A172 (cell line): ENCODE results near the gene ST6GALNAC2. TPM values are rescaled to one million over a fixed set of nuclear protein-coding genes. Genes with fewer than 3 reads are reported as not detected.

Experiments
- DNase-seq: peaks from one replicate; pipeline ENCODE4 v3.0.0-alpha.2; 2015; ENCODE audit warnings: low spot score
- total RNA-seq: library from RNA; depleted of rRNA; stranded (reverse); fragments of >200 nt; shearing (Covaris generic); gene quantifications from 2 replicates; pipeline ENCODE4 v1.2.3, GENCODE V29; 2014

Gene ST6GALNAC2
- total RNA-seq, 1 experiment from 2014 or later, result 5.1 TPM

- no peak for DNase-seq
Measured at GRCh38 chr17:76599694-76600460, 14.2 kb upstream of the ST6GALNAC2 start.

- no peak for DNase-seq
Measured at GRCh38 chr17:76598004-76598439, 12.4 kb upstream of the ST6GALNAC2 start.

GRCh38 chr17:76597156-76598003, 11.7 kb upstream of the ST6GALNAC2 start:
- no peak for DNase-seq

- no peak for DNase-seq
Measured at GRCh38 chr17:76594690-76595089, 9.0 kb upstream of the ST6GALNAC2 start.

- no peak for DNase-seq
Measured at GRCh38 chr17:76593959-76594358, 8.3 kb upstream of the ST6GALNAC2 start.

GRCh38 chr17:76593384-76593826, 7.7 kb upstream of the ST6GALNAC2 start:
- DNase-seq, result peak; percentile 76

- no peak for DNase-seq
Measured at GRCh38 chr17:76588182-76588581, 2.5 kb upstream of the ST6GALNAC2 start.

- DNase-seq, result no peak
Measured at GRCh38 chr17:76586741-76587487, 1.3 kb upstream of the ST6GALNAC2 start.

GRCh38 chr17:76585033-76585648, 519 bp downstream of the ST6GALNAC2 start:
- DNase-seq, result no peak

GRCh38 chr17:76584427-76585032, 1.1 kb downstream of the ST6GALNAC2 start:
- no peak for DNase-seq

- no peak for DNase-seq
Measured at GRCh38 chr17:76582660-76583059, 3.0 kb downstream of the ST6GALNAC2 start.

- no peak for DNase-seq
Measured at GRCh38 chr17:76581515-76581914, 4.1 kb downstream of the ST6GALNAC2 start.

- DNase-seq, result no peak
Measured at GRCh38 chr17:76579281-76579680, 6.4 kb downstream of the ST6GALNAC2 start.

GRCh38 chr17:76578376-76578775, 7.3 kb downstream of the ST6GALNAC2 start:
- no peak for DNase-seq

GRCh38 chr17:76577876-76578275, 7.8 kb downstream of the ST6GALNAC2 start:
- DNase-seq, result no peak

- DNase-seq, result no peak
Measured at GRCh38 chr17:76576189-76576588, 9.5 kb downstream of the ST6GALNAC2 start.

- no peak for DNase-seq
Measured at GRCh38 chr17:76575570-76575969, 10.1 kb downstream of the ST6GALNAC2 start.

GRCh38 chr17:76574166-76574565, 11.5 kb downstream of the ST6GALNAC2 start:
- no peak for DNase-seq

GRCh38 chr17:76573096-76573495, 12.6 kb downstream of the ST6GALNAC2 start:
- no peak for DNase-seq

GRCh38 chr17:76572201-76572910, 13.3 kb downstream of the ST6GALNAC2 start:
- no peak for DNase-seq
